ENCODE measurements around the gene TMEM248. TPM values are rescaled to one million over a fixed set of nuclear protein-coding genes. Genes with fewer than 3 reads are reported as not detected.

TMEM248 gene
- total RNA-seq, 1 donor from 2014 or later: 84.3 TPM

DNA sequence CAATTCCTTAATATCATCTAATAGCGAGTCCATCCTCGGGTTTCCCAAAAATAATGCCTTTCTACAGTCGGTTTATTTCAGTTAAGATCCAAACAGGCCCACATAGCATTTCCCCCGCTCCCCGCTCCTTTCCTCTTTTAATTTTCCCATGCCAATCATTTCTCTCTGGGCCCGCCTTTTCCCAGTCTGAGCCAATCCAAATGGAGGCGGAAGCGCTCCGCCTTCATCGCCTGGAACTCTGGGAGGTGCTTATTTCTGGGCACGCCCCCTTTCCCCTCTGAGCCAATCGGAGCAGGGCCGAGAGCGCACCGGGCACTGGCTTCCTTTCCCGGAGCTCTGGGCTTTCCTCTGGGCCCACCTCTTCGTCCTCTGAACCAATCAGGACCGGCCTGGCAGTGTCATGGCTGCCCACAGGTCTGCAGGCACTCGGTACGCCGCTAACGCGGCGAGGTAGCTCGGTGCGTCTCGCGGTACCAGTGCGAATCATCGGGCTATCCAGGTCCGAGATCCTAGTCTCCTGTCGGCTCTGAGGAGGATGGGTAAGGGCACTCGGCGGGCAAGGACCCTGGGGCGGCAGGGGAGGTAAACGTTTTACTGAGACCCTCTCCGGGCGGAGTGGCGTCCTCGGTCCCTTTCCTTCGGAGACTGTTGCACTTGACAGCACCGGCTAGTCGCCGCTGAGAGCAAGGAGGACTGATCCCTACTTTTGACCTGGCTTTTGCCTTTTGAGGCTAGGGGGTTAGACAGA is 75.6 kb downstream of the TMEM248 start, which contains the start of gene TYW1:
Gene TYW1 (plus strand): TSS at position 390 of the 748 bp plus-strand sequence. CDS start 146 bp downstream, at position 536.
- intact Hi-C loops (cut with micrococcal nuclease): loop anchor here (1.0 to 10.0 kb wide), 10 partner anchors 152 to 1624 kb away; partner anchors contain the start of genes KCTD7, RABGEF1, VKORC1L1 and ZNF92

DNA sequence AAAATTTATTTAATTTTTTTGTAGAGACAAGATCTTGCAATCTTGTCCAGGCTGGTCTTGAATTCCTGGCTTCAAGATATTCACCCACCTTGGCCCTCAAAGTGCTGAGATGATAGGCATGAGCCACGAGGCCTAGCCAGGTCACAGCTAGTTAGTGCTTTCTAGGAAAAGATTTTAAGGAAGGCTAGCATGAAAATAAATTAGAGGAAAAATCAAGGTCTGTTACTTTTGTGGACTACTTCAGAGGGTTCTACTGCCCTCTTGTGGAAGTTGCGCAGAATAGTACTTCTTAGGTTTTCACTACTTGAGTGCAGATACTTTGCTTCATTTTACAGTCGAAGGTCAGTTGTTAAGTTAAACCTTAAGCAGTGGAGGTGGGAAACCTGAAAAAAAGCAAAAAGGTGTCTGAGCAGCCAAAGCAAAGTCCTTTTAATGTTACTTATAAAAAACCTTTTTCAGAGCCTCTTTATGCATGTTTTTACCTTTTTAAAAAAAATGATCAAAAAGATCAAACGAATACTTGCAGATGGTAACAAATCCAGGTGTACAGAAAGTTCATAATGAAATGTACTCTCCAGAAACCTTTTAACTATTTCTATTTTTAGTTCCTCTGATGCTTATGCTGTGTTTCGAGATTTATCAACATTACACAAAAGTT is 79.7 kb downstream of the TMEM248 start:
- intact Hi-C loops (cut with micrococcal nuclease): loop anchor here (10.0 kb wide), 1 partner anchor 446 kb away; no protein-coding TSS in a partner anchor

DNA sequence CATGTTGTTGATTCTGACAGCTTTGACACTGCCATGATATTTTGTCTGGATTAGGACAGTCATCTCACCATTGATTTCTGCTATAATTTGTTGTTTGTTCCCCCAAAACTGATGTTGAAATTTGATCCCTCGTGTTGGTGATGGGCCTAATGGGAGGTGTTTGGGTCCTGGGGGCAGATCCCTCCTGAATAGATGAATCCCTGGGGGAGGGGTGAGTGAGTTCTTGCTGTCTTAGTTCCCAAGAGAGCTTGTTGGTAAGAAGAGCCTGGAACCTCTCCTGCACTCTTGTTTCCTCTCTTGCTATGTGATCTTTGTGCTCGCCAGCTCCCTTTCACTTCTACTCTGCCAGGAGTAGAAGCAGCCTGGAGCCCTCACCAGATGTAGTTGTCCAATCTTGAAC is 83.1 kb downstream of the TMEM248 start:
- intact Hi-C loops (cut with micrococcal nuclease): loop anchor here (10.0 kb wide), 1 partner anchor 449 kb away; no protein-coding TSS in a partner anchor

DNA sequence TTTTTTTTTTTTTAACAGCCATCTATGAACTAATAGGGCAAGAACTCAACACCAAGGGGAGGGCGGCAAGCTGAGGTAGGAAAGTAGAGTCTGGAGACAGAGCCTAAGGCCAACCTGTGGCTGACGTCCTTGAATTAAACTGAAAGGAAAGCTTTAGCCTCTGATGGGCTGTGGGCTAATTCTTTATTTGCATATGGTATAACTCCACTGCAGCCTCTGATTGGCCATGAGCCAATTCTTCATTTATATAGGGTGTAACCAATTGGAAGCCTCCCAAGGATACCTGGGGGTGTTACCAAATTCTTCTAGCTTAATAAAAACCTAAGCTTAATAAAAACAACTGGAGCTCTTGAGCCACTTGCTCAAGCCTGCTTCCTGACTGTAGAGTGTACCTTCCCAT is 85.9 kb downstream of the TMEM248 start:
- intact Hi-C loops (cut with micrococcal nuclease): loop anchor here (10.0 kb wide), 1 partner anchor 452 kb away; no protein-coding TSS in a partner anchor

Other genes starting within 250 kb of the TMEM248 start
- 19.2 and 21.4 TPM in 2 replicates for gene RABGEF1, start 180.5 kb upstream of the TMEM248 start, total RNA-seq
- gene SBDS, start 74.4 kb downstream of the TMEM248 start, total RNA-seq: 37.6 and 38.9 TPM in 2 replicates
- 19.2 and 19.5 TPM in 2 replicates for gene TYW1, start 75.6 kb downstream of the TMEM248 start, total RNA-seq